ENCODE results near the gene NEK11.
"Not testable (repeated sequence)": the region's sequence is repeated elsewhere in the genome, so short reads cannot be mapped to it uniquely, and the experiment has no call there.

NEK11 gene

GRCh38 chr3:131036986-131037385 lies 10.3 kb downstream of the NEK11 start:
- H3K36me3 ChIP-seq (ENCODE audit: low read depth): peaks cover 9% of the 10 kb centered on the region; the same call in 1 of the 2 replicates
- H3K4me1 ChIP-seq (ENCODE audit: insufficient read depth, poor library complexity, severe bottlenecking): peaks cover 4% of the 10 kb centered on the region
- ATAC-seq (ENCODE audit: low read depth) (no peak), DNase-seq (ENCODE audit: low spot score) (no peak)
- H3K9me3 ChIP-seq (ENCODE audit: severe bottlenecking): no peaks in the 10 kb centered on the region
- TF ChIP-seq CTCF (IDR thresholded peaks at IDR 0.05; ENCODE audit: poor library complexity, severe bottlenecking): no peak
- no peak overlapping the region for H3K27ac ChIP-seq (ENCODE audit: poor library complexity, severe bottlenecking)
- H3K27me3 ChIP-seq (ENCODE audit: insufficient read depth, poor library complexity, severe bottlenecking): no peaks in the 10 kb centered on the region
- no peak overlapping the region for H3K4me3 ChIP-seq (ENCODE audit: severe bottlenecking)

GRCh38 chr3:131038326-131038725 lies 11.6 kb downstream of the NEK11 start:
- DNase-seq (ENCODE audit: low spot score) (no peak), ATAC-seq (ENCODE audit: low read depth) (no peak)
- no peak for TF ChIP-seq CTCF (IDR thresholded peaks at IDR 0.05; ENCODE audit: poor library complexity, severe bottlenecking)
- H3K4me1 ChIP-seq (ENCODE audit: insufficient read depth, poor library complexity, severe bottlenecking): peaks cover 4% of the 10 kb centered on the region
- H3K4me3 ChIP-seq (ENCODE audit: severe bottlenecking): no peak overlapping the region
- H3K36me3 ChIP-seq (ENCODE audit: low read depth): peaks cover 6% of the 10 kb centered on the region; the same call in 1 of the 2 replicates
- no peaks in the 10 kb centered on the region for H3K27me3 ChIP-seq (ENCODE audit: insufficient read depth, poor library complexity, severe bottlenecking)
- H3K27ac ChIP-seq (ENCODE audit: poor library complexity, severe bottlenecking): no peak overlapping the region
- no peaks in the 10 kb centered on the region for H3K9me3 ChIP-seq (ENCODE audit: severe bottlenecking)

DNA sequence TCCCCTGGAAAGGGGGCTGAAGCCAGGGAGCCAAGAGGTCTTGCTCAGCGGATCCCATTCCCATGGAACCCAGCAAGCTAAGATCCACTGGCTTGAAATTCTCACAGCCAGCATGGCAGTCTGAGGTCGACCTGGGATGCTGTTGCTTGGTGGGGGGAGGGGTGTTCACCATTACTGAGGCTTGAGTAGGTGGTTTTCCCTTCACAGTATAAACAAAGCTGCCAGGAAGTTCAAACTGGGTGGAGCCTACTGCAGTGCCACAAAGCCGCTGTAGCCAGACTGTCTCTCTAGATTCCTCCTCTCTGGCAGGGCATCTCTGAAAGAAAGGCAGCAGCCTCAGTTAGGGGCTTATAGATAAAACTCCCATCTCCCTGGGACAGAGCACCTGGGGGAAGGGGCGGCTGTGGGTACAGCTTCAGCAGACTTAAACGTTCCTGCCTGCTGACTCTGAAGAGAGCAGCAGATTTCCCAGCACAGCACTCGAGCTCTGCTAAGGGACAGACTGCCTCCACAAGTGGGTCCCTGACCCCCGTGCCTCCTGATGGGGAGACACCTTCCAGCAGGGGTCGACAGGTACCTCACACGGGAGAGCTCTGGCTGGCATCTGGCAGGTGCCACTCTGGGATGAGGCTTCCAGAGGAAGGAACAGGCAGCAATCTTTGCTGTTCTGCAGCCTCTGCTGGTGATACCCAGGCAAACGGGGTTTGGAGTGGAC lies 15.8 kb downstream of the NEK11 start:
- not testable (repeated sequence) for ATAC-seq (ENCODE audit: low read depth); DNase-seq (ENCODE audit: low spot score); H3K9me3 ChIP-seq (ENCODE audit: severe bottlenecking); H3K4me1 ChIP-seq (ENCODE audit: insufficient read depth, poor library complexity, severe bottlenecking); H3K4me3 ChIP-seq (ENCODE audit: severe bottlenecking); H3K36me3 ChIP-seq (ENCODE audit: low read depth); H3K27me3 ChIP-seq (ENCODE audit: insufficient read depth, poor library complexity, severe bottlenecking); H3K27ac ChIP-seq (ENCODE audit: poor library complexity, severe bottlenecking)

GRCh38 chr3:131047582-131047981 lies 20.9 kb downstream of the NEK11 start:
- H3K27me3 ChIP-seq (ENCODE audit: insufficient read depth, poor library complexity, severe bottlenecking): no peaks in the 10 kb centered on the region
- H3K4me3 ChIP-seq (ENCODE audit: severe bottlenecking): no peak overlapping the region
- no peak for DNase-seq (ENCODE audit: low spot score)
- no peaks in the 10 kb centered on the region for H3K36me3 ChIP-seq (ENCODE audit: low read depth)
- no peaks in the 10 kb centered on the region for H3K9me3 ChIP-seq (ENCODE audit: severe bottlenecking)
- H3K4me1 ChIP-seq (ENCODE audit: insufficient read depth, poor library complexity, severe bottlenecking): no peaks in the 10 kb centered on the region
- ATAC-seq (ENCODE audit: low read depth): no peak
- no peak overlapping the region for H3K27ac ChIP-seq (ENCODE audit: poor library complexity, severe bottlenecking)
- no peak for TF ChIP-seq CTCF (IDR thresholded peaks at IDR 0.05; ENCODE audit: poor library complexity, severe bottlenecking)

GRCh38 chr3:131048030-131048429 lies 21.4 kb downstream of the NEK11 start:
- H3K4me1 ChIP-seq (ENCODE audit: insufficient read depth, poor library complexity, severe bottlenecking): no peaks in the 10 kb centered on the region
- H3K9me3 ChIP-seq (ENCODE audit: severe bottlenecking): no peaks in the 10 kb centered on the region
- H3K27ac ChIP-seq (ENCODE audit: poor library complexity, severe bottlenecking): no peak overlapping the region
- no peak overlapping the region for H3K4me3 ChIP-seq (ENCODE audit: severe bottlenecking)
- H3K36me3 ChIP-seq (ENCODE audit: low read depth): no peaks in the 10 kb centered on the region
- ATAC-seq (ENCODE audit: low read depth) (no peak), DNase-seq (ENCODE audit: low spot score) (no peak)
- no peaks in the 10 kb centered on the region for H3K27me3 ChIP-seq (ENCODE audit: insufficient read depth, poor library complexity, severe bottlenecking)
- TF ChIP-seq CTCF (IDR thresholded peaks at IDR 0.05; ENCODE audit: poor library complexity, severe bottlenecking): no peak

All from RWPE2 (cell line).